HG03196 (cell line): ENCODE data around the gene SERTM2.
"Not testable (repeated sequence)": the region's sequence is repeated elsewhere in the genome, so short reads cannot be mapped to it uniquely, and the experiment has no call there.

Source experiments
- ATAC-seq: cut with Tn5 transposase; IDR thresholded peaks from one replicate; pipeline ENCODE4 v1.9.1; 2021; ENCODE audit not compliant: unreplicated experiment

Gene SERTM2

GRCh38 chrX:111511477-111511876, at the start of gene SERTM2:
Gene SERTM2 (plus strand): TSS chrX:111511645. CDS start chrX:111518858, 7,213 bp downstream.
- ATAC-seq = peak; percentile 64

GRCh38 chrX:111465669-111466068, 45.8 kb upstream of the SERTM2 start:
- ATAC-seq = no peak

- ATAC-seq = no peak
Observed at GRCh38 chrX:111467896-111468295, 43.5 kb upstream of the SERTM2 start.

GRCh38 chrX:111470681-111471403, 40.6 kb upstream of the SERTM2 start:
- no peak for ATAC-seq

GRCh38 chrX:111481896-111482295, 29.5 kb upstream of the SERTM2 start:
- no peak for ATAC-seq

GRCh38 chrX:111483135-111483534, 28.3 kb upstream of the SERTM2 start:
- no peak for ATAC-seq

- ATAC-seq = no peak
Observed at GRCh38 chrX:111483881-111484280, 27.6 kb upstream of the SERTM2 start.

GRCh38 chrX:111490688-111491087, 20.8 kb upstream of the SERTM2 start:
- ATAC-seq = no peak

- no peak for ATAC-seq
Observed at GRCh38 chrX:111492085-111492484, 19.4 kb upstream of the SERTM2 start.

- no peak for ATAC-seq
Observed at GRCh38 chrX:111498538-111499103, 12.8 kb upstream of the SERTM2 start.

- ATAC-seq = no peak
Observed at GRCh38 chrX:111503485-111503993, 7.9 kb upstream of the SERTM2 start.

GRCh38 chrX:111504941-111505340, 6.5 kb upstream of the SERTM2 start:
- ATAC-seq = no peak

GRCh38 chrX:111505783-111506182, 5.7 kb upstream of the SERTM2 start:
- no peak for ATAC-seq

- no peak for ATAC-seq
Observed at GRCh38 chrX:111506826-111507225, 4.6 kb upstream of the SERTM2 start.

- ATAC-seq = no peak
Observed at GRCh38 chrX:111507933-111508332, 3.5 kb upstream of the SERTM2 start.

GRCh38 chrX:111515298-111515697, 3.9 kb downstream of the SERTM2 start:
- no peak for ATAC-seq

GRCh38 chrX:111518667-111519066, 7.2 kb downstream of the SERTM2 start:
- ATAC-seq = no peak

- no peak for ATAC-seq
Observed at GRCh38 chrX:111519215-111519614, 7.8 kb downstream of the SERTM2 start.

GRCh38 chrX:111520506-111520905, 9.1 kb downstream of the SERTM2 start:
- ATAC-seq = no peak

- ATAC-seq = no peak
Observed at GRCh38 chrX:111521169-111521568, 9.7 kb downstream of the SERTM2 start.

GRCh38 chrX:111543212-111543741, 31.8 kb downstream of the SERTM2 start:
- no peak for ATAC-seq

GRCh38 chrX:111549235-111549634, 37.8 kb downstream of the SERTM2 start:
- ATAC-seq = not testable (repeated sequence)
